T-helper 2 cell treated with Interferon-gamma antibody and Interleukin-4, amounts not matched to agents 100 ng/mL and 5 ng/mL, for 36 hours (primary cell): ENCODE data around the gene TTLL11. TPM values are rescaled to one million over a fixed set of nuclear protein-coding genes. Genes with fewer than 3 reads are reported as not detected.
"Not testable (repeated sequence)": the region's sequence is repeated elsewhere in the genome, so short reads cannot be mapped to it uniquely, and the experiment has no call there.

ENCODE experiments used
- intact Hi-C: fragments of 100-400 bp; cut with micrococcal nuclease; formaldehyde crosslinking; loops from one replicate; pipeline ENCODE4 v1.15.1; 2023
- total RNA-seq: library from RNA; stranded (reverse); gene quantifications from 2 replicates; pipeline ENCODE4 v1.2.3, GENCODE V29; 2022

Gene TTLL11
- total RNA-seq, 1 donor from 2014 or later, result 2.7 TPM

DNA sequence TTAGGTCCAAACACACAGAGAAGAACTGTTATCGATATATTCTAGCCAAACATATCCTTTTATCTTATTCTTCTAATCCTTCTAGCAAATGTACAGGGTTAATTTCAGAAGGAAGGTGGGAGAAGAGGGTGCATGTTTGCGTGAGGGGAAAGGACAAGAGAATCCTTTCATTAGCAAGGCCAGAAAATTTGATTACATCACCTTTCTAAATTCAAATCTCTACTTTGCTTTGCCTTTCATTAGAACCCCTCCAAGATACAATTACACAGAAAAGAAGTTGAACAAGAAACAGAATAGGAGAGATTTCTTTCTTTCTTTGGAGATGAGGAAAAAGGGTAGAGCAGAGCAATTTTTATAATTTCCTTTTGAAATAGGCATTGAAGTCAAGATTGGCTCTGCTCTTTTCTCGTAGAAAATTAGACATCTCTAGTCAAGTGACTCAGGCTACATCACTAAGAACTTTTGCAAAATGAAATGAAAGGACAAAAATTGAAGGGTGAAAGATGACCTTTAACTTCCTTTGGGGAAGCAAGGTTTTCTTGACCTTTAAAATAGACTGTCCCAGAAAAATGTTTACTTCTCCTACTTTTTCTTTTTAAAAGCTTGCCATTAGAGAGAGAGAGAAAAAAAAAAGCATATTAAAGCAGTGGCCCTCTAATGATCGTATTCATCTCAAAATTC is 81.2 kb downstream of the TTLL11 start:
- intact Hi-C loops, result no loop called here

DNA sequence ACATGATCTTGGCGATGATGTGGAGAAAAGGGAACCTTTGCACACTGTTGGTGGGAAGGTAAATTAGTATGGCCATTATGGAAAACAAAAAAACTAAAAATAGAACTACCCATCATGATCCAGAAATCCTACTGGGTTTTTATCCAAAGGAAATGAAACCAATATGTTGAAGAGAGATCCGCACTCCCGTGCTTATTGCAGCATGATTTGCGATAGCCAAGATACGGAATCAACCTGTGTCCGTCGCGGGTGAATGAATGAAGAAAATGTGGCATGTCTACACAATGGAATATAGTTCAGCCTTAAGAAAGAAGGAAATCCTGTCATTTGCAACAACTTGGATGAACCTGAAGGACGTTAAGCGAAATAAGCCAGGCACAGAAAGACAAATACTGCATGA is 84.5 kb downstream of the TTLL11 start:
- intact Hi-C loops, result no loop called here

DNA sequence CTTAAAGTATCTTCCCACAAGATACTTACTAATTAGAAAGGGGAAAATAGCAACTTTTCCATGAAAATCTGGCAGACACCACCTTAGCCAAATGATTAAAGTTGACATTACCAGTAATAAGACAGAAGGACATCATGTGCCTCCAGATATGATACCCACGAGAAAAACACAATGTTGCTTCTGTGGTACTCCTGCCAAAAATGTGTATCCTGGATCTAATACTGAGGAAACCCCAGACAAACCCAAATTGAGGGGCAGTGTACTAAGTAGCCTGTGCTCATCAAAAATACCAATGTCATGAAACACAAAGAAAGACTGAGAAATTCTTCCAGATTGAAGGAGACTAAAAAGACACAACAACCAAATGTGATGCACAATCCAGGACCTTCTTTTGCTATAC is 85.3 kb downstream of the TTLL11 start:
- intact Hi-C loops, result no loop called here

DNA sequence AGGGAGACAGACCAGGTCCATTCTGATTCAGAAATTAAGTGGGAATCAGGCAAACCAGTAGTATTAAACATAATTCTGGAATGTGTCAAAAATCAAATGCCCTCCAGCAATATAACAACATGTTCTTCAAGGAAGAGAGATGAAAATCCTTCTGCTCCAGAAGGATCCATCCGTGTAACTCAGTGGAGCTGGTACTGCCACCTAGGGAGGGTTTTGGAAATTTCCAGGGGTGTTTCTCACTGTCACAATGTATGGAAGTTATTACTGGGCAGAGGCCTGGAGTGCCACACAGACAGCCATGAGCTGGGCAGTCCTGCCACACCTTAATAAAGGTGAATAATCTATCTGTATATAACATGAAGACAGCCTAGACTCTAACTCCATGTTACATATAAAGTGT is 87.5 kb downstream of the TTLL11 start:
- intact Hi-C loops, result no loop called here

DNA sequence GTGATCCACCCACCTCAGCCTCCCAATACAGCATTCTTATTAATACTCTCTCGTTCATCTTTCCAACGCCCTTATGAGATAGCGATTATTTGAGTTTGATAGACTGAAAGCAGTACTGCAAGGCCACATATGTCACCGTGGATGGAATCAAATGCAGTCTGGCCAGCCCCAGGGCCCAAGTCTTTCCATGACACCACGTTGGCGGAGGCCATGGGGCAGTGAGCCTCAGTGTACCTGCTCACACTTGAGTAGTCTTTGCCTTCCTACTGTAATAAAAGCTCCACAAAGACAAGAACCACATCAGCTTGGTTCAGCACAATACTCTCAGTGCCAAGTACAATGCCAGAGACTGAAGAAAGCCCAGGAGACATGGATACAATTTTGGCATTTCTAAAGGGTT is 88.5 kb downstream of the TTLL11 start:
- intact Hi-C loops, result no loop called here

DNA sequence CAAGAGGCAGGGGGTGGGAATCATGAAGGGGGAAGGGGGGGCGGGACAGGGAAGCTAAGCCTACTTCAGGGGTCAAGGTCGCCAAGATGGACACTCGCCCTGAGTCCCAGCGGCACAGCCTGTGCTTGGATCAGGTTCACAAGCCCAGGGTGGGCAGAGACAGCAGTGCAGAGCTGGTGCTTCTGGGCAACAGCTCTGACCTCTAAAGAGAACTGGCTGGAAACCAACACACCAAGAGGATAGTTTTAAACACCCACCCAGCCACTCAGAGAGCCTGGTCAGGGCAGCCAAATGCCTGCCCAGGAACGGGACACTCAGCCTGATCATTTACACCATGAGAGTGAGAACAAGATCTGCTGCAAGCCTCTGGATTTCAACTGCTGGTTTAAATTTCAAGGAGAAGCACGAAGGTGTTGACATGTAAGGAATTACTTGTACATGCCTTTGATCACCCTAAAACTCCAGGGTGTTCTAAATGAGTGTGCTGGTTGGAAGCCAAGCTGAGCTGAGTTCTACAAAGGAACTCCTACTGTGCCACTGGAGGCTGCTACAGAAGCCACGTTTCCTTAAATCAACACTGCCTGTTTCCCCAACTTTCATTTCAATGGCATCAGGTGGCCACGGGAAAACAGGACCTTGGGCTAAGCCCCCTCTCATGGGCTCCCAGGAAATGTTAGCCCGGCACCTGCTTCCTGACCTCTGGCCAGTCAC is 91.5 kb downstream of the TTLL11 start:
- intact Hi-C loops, result no loop called here

GRCh38 chr9:122000526-122000925 is 92.6 kb downstream of the TTLL11 start:
- intact Hi-C loops, result not testable (repeated sequence)

GRCh38 chr9:121999556-121999955 is 93.6 kb downstream of the TTLL11 start:
- intact Hi-C loops, result no loop called here

DNA sequence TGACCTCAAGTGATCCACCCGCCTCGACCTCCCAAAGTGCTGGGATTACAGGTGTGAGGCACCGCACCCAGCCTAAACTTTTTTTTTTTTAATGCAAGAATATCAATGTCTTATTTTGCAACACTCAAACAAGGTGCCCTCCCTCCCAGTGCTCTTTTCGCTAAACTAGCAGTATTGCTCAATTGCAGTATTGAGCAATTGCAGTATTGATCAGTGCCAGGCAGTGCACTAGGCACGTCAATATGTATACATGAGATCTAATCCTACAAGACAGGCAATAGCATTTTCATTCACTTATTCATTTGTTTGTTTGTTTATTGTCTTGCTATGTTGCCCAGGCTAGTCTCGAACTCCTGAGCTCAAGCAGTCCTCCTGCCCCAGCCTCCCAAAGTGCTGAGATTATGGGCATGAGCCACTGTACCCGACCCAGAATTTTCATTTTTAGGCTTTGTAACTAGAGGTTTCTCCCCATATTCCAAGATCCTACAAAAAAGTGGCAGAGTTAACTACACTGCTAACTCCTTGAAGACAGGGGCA is 94.5 kb downstream of the TTLL11 start:
- intact Hi-C loops, result no loop called here

DNA sequence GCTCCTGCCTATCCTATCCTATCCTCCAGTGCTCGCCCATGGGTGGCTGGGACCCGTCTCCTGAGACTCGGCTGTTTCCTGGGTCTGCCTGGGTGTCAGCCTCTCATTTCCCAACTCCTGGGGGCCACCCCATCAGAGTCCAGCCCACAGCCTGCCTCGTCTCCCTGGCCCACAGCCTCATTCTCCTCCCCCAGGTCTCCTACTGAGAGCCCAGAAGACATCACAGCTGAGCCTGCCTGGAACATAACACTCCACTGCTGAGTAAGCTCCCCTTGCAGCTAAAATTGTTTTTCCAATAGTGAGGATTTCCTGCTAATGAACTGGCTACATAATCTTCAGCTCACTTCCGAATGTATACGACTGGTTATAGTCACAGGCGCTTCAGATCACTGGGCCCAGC is 95.3 kb downstream of the TTLL11 start:
- intact Hi-C loops, result no loop called here

DNA sequence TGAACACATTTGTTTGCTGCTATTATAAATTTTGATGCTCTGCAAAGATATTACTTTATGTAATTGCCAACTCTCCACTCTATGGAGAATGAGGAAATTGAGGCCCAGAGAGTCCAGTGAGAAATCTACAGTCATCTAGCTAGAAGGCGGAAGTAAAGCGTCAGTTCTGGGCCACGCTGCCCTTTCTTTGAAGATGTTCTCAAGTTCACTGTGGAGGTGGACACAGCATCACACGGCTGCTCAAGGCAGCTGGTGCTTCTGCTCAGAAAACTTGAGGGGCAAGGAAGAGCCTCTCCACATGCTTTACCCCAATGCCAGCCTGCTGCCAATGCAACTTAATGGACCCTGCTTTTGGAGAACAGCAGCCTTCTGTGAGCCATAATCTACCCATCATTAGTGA is 96.3 kb downstream of the TTLL11 start:
- intact Hi-C loops, result no loop called here

- intact Hi-C loops, result no loop called here
Measured at GRCh38 chr9:121995997-121996396, 97.1 kb downstream of the TTLL11 start.

- intact Hi-C loops, result loop anchor here (1.0 to 5.0 kb wide), 3 partner anchors 248 to 305 kb away; no protein-coding TSS in a partner anchor
Measured at GRCh38 chr9:121992571-121993212, 100.4 kb downstream of the TTLL11 start.

DNA sequence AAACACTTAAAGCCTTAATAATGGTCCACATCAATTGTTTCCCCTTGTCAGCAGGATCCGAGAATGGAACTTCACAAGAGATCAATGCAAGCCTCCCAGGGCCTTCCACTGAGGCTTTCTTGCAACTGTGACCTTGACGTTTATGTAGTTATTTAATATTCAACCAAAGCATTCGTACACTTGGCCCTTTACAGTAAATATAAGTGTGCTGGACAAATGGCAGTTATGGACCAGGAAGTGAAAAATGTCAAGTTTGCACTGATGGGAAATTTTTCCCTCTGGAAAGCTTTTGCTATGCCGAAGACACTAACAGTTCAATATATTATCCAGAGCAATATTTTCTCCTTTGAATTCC is 101.8 kb downstream of the TTLL11 start:
- intact Hi-C loops, result loop anchor here (5.0 kb wide), 1 partner anchor 289 kb away; no protein-coding TSS in a partner anchor

- intact Hi-C loops, result loop anchor here (5.0 kb wide), 1 partner anchor 288 kb away; no protein-coding TSS in a partner anchor
Measured at GRCh38 chr9:121990600-121991306, 102.4 kb downstream of the TTLL11 start.

GRCh38 chr9:121989010-121989409 is 104.1 kb downstream of the TTLL11 start:
- intact Hi-C loops, result no loop called here

GRCh38 chr9:121987314-121987713 is 105.8 kb downstream of the TTLL11 start:
- intact Hi-C loops, result no loop called here

DNA sequence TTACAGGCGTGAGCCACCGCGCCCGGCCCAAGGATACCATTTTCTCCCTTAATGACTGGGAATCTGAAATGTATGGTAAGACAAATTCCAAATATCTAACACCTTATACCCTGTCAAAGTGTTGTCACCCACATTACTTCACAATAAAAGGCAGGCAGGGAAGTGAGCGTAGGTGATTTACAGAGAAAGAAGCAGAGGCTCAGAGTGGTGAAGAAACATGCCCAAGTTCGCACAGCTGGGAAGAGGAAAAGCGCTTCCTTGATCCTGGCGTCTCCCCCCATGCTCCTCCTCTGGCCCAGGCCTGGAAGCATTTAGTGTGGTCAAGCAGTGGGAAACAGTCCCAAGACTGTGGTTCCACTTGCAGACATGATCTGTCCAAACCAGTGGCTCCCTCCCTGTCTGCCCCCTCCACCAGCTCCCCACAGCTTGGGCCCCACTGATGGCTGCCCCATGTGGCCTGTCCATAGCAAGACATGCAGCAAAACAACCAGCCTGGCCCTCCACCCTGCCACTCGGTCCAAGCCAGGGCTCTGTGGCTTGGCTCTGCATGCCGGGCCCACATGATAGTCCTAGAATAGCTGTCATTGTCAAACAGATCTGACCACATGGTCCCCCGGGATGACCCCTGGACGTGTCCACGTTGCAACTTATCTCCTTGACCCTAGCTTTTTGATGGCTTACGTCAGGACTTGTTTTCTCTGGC is 107.2 kb downstream of the TTLL11 start:
- intact Hi-C loops, result no loop called here

GRCh38 chr9:121984726-121985402 is 108.2 kb downstream of the TTLL11 start:
- intact Hi-C loops, result no loop called here

DNA sequence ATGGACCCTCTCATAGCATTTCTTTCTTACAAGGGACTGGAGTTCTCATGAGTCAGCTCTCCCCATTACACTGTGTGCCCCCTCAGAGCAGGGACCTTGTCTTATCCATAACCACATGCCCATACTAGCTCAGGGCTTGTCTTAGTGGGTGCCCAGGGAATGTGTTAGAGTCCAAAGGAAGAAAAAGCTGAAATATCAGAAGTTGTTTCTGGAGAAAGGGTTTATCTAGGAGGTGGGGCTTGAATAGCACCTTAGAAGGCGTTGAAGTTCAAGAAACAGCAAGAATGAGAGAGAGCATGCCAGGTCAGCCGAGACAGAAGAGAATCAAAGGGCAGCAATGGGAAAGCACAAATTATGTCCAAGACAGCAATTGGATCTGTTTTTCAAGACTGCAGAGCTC is 109.4 kb downstream of the TTLL11 start:
- intact Hi-C loops, result no loop called here
